Activated naive CD8-positive, alpha-beta T cell treated with anti-CD3 and anti-CD28 coated beads for 36 hours (primary cell): ENCODE data around the gene TBC1D22A. TPM values are rescaled to one million over a fixed set of nuclear protein-coding genes. Genes with fewer than 3 reads are reported as not detected.

Experiments used
- DNase-seq: peaks from one replicate; pipeline ENCODE4 v3.0.0; 2021
- H3K27ac Mint-ChIP-seq: one replicate; pipeline ENCODE4 v1.8.0; 2022; ENCODE audit warnings: mild to moderate bottlenecking, moderate library complexity, mixed read lengths
- H3K27me3 Mint-ChIP-seq: one replicate; pipeline ENCODE4 v1.8.0; 2022; ENCODE audit warnings: mild to moderate bottlenecking, mixed read lengths
- H3K36me3 Mint-ChIP-seq: one replicate; pipeline ENCODE4 v1.8.0; 2021; ENCODE audit warnings: mild to moderate bottlenecking, mixed read lengths
- H3K4me1 Mint-ChIP-seq: one replicate; pipeline ENCODE4 v1.8.0; 2021; ENCODE audit warnings: mixed read lengths
- H3K4me3 Mint-ChIP-seq: one replicate; pipeline ENCODE4 v1.8.0; 2022; ENCODE audit warnings: mild to moderate bottlenecking, moderate library complexity, mixed read lengths
- H3K9me3 Mint-ChIP-seq: one replicate; pipeline ENCODE4 v1.8.0; 2022; ENCODE audit warnings: mixed read lengths
- total RNA-seq, 2 experiments: library from RNA; stranded (reverse); gene quantifications; one replicate each; pipeline ENCODE4 v1.2.3, GENCODE V29; 2021

TBC1D22A gene
- total RNA-seq, 2 experiments from 2014 or later: 42.1 to 42.4 TPM

DNA sequence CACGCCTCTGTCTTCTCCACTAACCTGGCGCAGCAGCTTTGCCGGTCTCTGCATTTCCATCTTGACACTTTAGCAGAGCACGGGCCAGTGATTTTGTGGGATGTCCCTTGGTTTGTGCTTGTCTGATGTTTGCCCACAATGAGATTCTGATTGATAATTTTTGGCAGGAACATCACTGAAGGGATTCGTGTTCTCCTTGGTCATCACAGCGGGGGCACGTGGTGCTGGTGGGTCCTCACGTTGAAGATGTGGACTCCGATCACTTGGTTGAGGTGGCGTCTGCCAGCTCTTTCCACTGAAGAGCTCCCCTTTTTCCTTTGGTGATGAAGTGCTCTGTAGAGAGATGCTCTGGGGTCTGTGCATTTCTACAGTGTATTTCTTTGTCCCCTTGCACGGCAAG is 37.2 kb downstream of the TBC1D22A start:
- Mint-ChIP-seq H3K27me3 (no peaks in the 10 kb centered on the region), H3K4me1 (peaks cover 18% of the 10 kb centered on the region), H3K4me3 (no peak overlapping the region), H3K9me3 (no peaks in the 10 kb centered on the region), H3K27ac (no peak overlapping the region), H3K36me3 (peaks cover 31% of the 10 kb centered on the region)
- no peak for DNase-seq

DNA sequence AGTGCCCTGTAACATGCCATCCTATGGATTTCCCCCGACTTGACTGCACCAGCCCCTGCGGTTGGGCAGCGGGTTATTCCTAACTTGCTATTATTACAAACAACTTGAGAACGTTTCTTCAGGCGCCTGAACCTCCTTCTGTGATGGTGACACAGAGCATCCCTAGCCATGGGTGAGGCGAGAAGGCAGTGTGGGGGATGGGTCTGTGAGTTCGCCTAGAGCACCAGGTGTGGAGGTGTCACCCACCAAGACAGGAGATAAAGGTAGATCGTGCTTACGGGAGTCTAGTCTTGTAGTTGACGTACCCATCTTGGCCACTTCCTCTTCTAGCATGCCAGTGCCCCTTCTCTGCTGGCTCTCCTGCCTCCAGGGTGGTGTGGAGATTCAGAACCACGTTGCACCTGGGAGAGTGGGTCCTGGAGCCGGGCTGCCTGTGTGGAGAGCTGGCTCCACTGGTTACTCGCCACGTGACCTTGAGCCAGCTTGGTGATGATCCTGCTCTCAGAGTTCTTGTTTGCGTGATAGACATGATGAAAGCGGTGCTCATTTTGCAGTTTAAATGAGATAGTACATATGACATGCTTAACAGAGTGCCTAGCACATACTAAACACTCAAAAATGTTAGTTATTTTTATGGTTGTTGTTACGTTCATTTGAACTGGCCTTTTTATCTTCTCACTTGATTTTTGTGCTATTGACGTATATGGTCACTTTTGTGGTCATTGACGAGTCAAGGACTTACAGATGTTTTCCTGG is 37.8 kb downstream of the TBC1D22A start:
- Mint-ChIP-seq H3K4me1 (peaks cover 18% of the 10 kb centered on the region), H3K36me3 (peaks cover 32% of the 10 kb centered on the region), H3K9me3 (no peaks in the 10 kb centered on the region), H3K4me3 (no peak overlapping the region), H3K27me3 (no peaks in the 10 kb centered on the region), H3K27ac (no peak overlapping the region)
- no peak for DNase-seq

DNA sequence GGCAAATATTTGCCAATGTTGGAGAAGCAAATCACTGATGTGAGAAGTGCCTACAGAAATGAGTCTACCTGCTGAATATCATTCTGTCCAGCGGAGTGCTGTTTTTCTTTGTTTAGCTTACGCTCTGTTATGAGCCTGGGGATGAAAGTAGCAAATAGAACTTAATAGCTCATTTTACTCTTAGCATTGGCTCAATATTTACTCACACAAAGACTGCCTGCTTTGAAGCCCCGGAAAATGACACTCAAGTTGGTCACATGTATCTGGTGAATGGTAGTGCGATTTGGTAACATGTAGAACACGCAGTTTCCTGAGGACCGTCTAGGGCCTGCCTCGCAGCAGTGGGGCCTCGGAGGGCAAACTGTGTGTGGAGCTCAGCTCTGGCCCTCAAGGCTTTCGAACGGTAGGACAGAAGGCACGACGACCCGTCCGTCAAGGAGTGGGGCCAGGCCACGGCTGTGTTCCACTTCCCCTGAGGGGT is 38.9 kb downstream of the TBC1D22A start:
- Mint-ChIP-seq H3K4me3 (no peak overlapping the region), H3K4me1 (peaks cover 23% of the 10 kb centered on the region), H3K27ac (no peak overlapping the region), H3K9me3 (no peaks in the 10 kb centered on the region), H3K36me3 (peaks cover 38% of the 10 kb centered on the region), H3K27me3 (no peaks in the 10 kb centered on the region)
- DNase-seq: no peak

DNA sequence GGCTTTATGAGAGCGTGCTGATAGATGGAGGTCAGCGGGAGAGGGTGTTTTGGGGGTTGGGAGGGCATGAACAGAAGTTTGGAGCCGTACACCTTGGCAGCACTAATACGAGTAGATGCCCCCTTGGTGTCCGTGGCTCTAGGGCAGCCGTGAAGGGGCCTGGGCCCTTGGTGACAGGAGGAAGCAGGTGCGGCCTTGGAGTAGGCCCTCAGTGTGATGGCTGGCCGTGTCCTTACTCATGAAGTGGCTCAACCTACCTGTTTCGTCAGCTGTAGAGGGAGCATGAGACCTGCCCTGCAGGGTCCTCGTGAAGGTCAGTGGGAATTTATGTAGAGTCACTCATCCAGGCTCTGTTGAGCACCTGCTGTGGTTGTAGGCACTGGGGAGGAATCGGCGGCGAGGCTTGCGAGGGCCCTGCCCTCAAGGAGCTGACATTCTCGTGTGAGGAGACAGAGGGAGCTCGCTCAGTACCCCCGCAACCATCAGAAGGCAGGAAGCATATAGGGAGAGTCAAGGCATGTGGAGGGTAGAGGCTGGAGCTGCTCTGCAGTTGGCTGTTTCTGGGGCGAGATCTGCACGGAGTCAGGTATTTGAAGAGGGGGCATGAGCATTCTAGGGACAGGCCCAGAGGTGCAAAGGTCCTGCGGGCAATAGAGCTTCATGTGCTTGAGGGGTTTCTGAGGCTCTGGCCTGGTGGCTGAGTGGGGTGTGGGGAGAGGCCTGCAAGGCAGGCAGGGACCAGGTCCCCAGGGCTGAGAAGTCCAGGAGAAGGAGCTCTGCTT is 39.6 kb downstream of the TBC1D22A start:
- Mint-ChIP-seq H3K27me3 (no peaks in the 10 kb centered on the region), H3K36me3 (peaks cover 44% of the 10 kb centered on the region), H3K4me3 (no peak overlapping the region), H3K4me1 (peaks cover 29% of the 10 kb centered on the region), H3K9me3 (no peaks in the 10 kb centered on the region), H3K27ac (no peak overlapping the region)
- DNase-seq: no peak

DNA sequence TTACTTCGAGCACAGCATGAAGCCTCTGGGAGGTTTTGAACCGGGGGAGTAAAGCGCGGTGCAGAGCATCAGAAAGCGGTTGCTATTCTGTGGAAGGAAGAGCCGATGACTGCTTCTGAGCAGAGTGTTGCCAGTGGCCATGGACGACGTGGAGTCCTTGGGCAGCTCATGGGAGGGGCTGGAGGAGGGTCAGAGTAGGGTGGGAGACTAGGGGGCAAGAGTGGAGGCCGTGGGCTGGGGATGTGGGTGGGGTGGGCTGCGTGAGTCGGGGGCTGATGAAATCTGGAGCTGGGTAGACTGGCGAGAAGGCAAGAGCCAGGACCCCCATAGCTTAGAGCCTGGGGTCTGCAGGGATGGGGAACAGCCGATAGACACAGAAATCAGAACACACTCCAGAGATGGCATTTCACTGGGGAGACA is 40.2 kb downstream of the TBC1D22A start:
- H3K27ac Mint-ChIP-seq: no peak overlapping the region
- H3K36me3 Mint-ChIP-seq: peaks cover 48% of the 10 kb centered on the region
- H3K27me3 Mint-ChIP-seq: no peaks in the 10 kb centered on the region
- no peak for DNase-seq
- no peaks in the 10 kb centered on the region for H3K9me3 Mint-ChIP-seq
- H3K4me1 Mint-ChIP-seq: peaks cover 31% of the 10 kb centered on the region
- no peak overlapping the region for H3K4me3 Mint-ChIP-seq

DNA sequence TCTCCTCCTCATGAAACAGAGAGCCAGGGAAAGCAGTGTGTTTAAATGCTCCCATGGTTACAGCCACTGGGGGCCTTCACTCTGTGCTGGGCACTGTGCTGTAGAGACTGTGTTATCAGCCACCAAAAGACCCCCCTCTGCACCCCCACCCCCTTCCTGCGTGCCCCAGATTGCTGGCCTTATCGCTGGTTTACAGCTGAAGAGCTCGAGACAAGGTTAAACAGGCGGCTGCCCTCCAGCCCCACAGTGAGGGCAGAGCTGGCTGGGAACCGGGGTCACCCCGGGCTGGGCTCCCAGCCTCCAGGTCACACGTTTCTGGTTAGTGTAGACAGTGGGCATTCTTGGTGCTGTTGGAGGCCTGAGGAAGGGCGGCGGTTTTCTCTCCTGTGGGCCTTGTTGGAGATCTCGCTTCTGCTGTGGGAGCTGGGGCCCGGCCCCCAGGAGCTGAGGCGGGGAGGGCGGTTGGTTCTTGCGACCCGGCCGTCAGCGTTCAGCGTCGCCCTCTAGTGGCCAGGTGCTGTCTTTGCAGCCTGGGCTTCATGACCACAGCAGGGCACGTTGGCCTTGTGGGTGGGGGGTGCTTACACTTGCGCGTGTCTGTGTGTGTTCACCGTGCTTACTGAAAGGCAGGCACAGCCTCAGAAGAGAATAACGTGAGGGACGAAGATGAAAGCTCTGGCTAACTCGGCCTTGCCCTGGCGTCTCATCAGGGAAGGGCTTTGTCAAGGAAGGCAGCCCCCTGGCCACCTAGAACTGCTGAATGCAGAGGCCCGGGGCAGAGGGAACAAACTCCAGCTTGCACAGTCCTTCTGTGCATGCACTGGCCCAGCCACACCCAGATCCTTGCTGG is 40.8 kb downstream of the TBC1D22A start:
- peaks cover 31% of the 10 kb centered on the region for H3K4me1 Mint-ChIP-seq
- H3K36me3 Mint-ChIP-seq: peaks cover 45% of the 10 kb centered on the region
- H3K27ac Mint-ChIP-seq: peak overlapping the region; percentile 40
- no peaks in the 10 kb centered on the region for H3K9me3 Mint-ChIP-seq
- peak; percentile 70 for DNase-seq
- no peak overlapping the region for H3K4me3 Mint-ChIP-seq
- H3K27me3 Mint-ChIP-seq: no peaks in the 10 kb centered on the region

DNA sequence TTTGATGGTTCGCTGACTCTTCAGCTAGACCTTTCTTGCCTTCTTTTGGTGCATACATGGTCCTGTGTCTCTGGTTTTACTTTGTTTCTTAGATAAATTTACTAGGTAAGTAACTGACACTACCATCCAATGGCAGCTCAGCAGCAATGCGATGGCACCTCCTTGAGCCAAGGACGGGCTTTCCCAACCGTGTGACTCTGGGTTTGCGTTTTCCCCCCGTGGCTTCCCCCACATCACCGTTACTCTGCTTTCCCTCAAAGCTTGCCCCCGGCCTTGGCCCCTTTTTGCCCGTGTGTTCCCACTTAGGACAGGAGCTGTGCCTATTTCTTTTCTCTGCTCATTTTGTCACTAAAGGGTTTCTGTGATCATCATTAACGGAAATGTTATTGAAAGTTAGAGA is 41.5 kb downstream of the TBC1D22A start:
- Mint-ChIP-seq H3K4me3 (no peak overlapping the region), H3K4me1 (peaks cover 29% of the 10 kb centered on the region), H3K27ac (peak overlapping the region; percentile 14), H3K36me3 (peaks cover 42% of the 10 kb centered on the region), H3K27me3 (no peaks in the 10 kb centered on the region), H3K9me3 (no peaks in the 10 kb centered on the region)
- DNase-seq: no peak

DNA sequence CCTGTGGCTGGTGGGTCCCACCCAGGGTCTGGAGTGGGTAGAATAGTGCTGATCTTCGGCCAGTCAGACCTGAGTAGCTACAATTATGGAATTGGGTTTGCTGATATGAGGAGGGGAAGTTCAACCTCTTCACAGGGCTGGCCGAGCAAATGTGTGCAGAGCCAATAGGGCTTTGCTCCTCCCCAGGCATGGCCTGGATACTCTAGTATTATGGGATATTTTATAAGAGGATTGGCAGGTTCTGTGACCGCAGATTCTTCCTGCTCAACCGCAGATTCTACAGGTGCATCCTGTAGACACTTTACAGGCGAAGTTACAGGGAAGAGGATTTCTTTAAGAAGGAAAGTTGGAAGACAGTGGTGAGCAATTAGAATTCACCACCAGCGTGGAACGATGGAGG is 44.3 kb downstream of the TBC1D22A start:
- no peak overlapping the region for H3K4me3 Mint-ChIP-seq
- H3K27ac Mint-ChIP-seq: no peak overlapping the region
- H3K27me3 Mint-ChIP-seq: no peaks in the 10 kb centered on the region
- peaks cover 29% of the 10 kb centered on the region for H3K36me3 Mint-ChIP-seq
- H3K9me3 Mint-ChIP-seq: no peaks in the 10 kb centered on the region
- no peak for DNase-seq
- H3K4me1 Mint-ChIP-seq: peaks cover 36% of the 10 kb centered on the region

DNA sequence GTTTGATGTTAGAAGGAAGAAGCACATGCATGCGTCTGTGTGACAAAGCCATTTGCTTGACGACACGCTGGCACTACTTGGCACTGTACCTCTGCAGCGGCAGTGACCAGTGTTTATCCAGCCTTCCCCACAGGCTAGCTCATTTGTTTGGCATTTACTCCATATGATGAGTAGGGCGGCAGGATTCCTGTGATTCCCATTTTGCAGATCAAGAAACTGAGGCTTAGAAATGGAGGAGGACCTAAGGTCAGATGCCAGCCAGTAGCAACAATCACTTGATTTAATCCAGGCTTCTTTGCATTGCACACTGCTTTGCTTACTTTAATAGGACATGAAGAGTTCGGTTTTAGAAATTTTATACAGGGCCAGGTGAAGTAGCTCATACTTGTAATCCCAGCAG is 45.0 kb downstream of the TBC1D22A start:
- peaks cover 33% of the 10 kb centered on the region for H3K4me1 Mint-ChIP-seq
- no peaks in the 10 kb centered on the region for H3K9me3 Mint-ChIP-seq
- H3K36me3 Mint-ChIP-seq: peaks cover 23% of the 10 kb centered on the region
- no peak overlapping the region for H3K4me3 Mint-ChIP-seq
- H3K27ac Mint-ChIP-seq: no peak overlapping the region
- no peaks in the 10 kb centered on the region for H3K27me3 Mint-ChIP-seq
- no peak for DNase-seq

DNA sequence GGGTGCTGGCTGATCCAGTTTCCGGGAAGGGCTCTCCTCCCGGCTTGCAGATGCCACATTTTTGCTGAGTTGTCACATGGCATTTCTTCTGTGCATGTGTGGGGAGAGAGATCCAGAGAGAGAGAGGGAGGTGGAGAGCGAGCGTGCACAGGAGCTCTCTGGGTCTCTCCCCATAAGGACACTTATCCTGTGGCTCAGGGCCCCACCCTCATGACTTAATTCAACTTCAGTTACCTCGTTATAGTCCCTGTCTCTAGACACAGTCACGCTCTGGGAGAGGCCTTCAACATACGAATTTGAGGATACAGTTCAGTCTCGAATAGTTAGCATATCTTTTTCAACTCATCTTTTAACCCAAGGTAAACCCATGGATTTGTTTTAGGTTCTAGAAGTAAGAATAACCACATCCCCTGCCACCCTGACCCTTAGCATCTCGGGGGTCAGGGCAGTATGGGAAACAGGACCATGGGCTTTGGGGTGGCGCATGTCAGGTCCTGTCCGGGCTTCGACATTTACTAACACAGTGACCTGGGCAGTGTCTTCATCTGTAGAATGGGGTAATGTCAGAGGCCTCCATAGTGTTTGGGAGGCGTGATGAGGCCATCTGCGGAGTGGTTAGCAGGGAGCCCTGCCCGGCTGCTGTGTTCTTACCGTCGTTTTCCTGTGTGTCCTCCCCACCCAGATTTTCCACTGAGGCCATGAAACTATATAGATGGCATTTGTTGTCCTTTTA is 46.9 kb downstream of the TBC1D22A start:
- H3K4me3 Mint-ChIP-seq: no peak overlapping the region
- H3K9me3 Mint-ChIP-seq: no peaks in the 10 kb centered on the region
- H3K27me3 Mint-ChIP-seq: no peaks in the 10 kb centered on the region
- no peak overlapping the region for H3K27ac Mint-ChIP-seq
- H3K4me1 Mint-ChIP-seq: peaks cover 25% of the 10 kb centered on the region
- no peak for DNase-seq
- peaks cover 25% of the 10 kb centered on the region for H3K36me3 Mint-ChIP-seq

DNA sequence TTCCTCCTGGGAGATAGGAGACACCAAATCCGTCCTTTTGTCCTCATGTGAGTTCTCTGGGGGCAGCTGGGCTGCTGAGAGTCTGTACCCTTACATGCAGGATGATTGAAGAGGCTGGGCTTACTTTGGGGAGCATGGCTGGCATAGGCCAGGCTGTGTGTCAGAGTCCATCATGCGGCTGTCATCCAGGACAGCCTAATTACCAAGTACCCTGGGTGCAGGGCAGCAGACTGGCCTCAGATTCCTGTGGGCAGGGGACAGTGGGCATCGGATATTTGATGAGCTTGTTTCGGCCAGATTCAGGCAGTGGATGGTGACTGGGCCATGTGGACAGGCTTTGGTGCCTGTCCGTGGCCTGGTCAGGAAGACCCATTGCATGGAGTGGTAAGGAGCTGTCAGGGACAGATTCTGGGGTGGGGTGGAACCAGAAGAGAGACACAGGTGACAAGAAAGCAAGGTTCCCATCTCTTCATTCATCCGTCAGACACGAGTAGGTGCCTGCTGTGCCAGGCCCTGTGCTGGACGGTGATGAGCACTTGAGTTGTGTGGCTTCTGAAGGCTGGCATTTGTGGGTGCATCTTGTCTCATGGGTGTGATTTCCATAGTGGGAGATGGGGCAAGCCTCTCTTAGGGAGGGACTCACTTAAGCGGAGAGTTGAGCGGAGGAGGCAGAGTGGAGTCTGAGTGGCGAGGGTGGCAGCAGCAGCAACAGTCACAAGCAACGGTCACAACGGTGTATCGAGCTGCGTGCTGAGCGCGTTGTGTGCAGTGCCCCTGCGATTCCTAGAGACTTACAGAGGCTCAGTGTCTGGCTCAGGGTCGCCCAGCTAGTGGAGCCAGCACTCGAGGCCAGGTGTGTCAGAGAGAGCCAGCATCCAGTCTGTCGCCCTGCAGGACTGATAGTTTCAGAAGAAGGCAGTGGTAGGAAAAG is 48.7 kb downstream of the TBC1D22A start:
- DNase-seq: no peak
- Mint-ChIP-seq H3K36me3 (peaks cover 20% of the 10 kb centered on the region), H3K4me3 (no peak overlapping the region), H3K4me1 (peaks cover 26% of the 10 kb centered on the region), H3K27ac (no peak overlapping the region), H3K27me3 (no peaks in the 10 kb centered on the region), H3K9me3 (no peaks in the 10 kb centered on the region)

DNA sequence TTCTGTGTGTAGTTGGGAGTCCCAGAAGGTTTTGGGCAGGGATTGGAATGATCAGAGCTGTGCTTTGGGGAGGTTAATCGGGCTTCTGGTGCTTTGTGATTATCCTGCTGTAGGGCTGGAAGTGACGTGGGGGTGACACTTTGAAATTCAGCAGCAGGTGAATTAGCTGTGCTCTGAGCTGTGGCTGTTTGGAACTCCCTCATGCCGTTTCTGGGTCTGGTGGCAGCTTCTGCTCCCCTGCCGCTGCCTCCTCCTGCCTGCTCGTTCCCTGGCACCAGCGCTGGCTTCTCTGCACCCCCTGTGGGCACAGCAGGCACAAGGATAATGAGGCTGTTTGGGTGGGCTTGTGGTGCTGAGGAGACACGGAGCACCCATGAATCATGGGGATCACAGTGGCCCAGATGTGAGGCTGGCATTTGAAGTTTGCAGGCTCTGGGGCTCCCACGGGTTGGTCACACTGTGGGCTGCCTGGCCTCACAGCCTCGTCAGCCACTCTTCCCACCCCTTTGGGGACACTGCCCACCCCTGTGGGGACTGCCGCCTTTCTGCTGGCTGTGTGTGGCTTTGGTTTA is 49.7 kb downstream of the TBC1D22A start:
- DNase-seq: no peak
- Mint-ChIP-seq H3K27me3 (no peaks in the 10 kb centered on the region), H3K36me3 (peaks cover 15% of the 10 kb centered on the region), H3K4me3 (no peak overlapping the region), H3K4me1 (peaks cover 24% of the 10 kb centered on the region), H3K9me3 (peaks cover 2% of the 10 kb centered on the region), H3K27ac (no peak overlapping the region)

DNA sequence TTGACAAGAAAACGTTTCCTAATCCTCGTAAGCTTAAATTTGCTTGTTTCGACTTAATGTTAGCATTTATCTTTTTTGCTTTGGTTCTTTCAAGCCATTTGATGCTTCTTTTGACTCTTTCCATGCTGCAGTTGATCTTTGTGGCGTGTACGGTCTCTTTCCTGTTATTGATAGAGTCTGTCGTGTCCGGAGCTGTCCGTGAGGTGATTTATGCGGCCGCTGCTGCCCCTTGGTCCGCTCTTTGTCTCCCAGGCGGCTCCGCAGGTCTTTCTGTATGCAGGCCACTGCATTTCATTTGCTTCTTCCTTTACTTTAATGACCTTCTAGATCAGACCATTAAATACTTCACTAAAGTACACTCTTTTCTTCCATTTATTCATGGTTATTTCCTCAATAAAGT is 50.3 kb downstream of the TBC1D22A start:
- Mint-ChIP-seq H3K27ac (no peak overlapping the region), H3K9me3 (peaks cover 5% of the 10 kb centered on the region), H3K27me3 (no peaks in the 10 kb centered on the region), H3K4me1 (peaks cover 23% of the 10 kb centered on the region), H3K36me3 (peaks cover 18% of the 10 kb centered on the region), H3K4me3 (no peak overlapping the region)
- DNase-seq: no peak
